Measurements from ENCODE around the gene AR. TPM values are rescaled to one million over a fixed set of nuclear protein-coding genes. Genes with fewer than 3 reads are reported as not detected.

AR gene
- polyA plus RNA-seq, 1 donor (not counting 4 experiments of a cell fraction or from before 2014, with no cell fraction given): 0.47 TPM

DNA sequence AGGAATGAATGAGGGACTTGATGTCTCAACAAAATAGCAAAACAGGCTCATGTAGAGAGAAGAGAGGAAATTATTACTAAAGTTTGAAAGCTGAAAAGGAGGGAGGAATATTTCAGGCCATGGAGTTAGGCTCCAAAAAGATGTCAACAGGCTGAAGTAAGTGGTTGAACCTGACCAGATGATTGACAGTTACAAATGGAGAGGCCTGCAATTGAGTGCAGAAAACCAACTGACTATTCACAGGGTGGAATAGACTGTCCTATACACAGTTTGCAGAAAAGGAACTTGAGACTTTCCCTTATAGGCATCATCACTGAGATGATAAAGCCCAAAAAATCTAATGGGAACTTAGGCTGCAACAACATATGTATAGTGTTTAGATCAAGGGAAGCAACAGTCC is 233.3 kb downstream of the AR start:
- H3K9ac ChIP-seq (ENCODE audit: control insufficient read depth, extremely low read depth, insufficient read depth, low read length): no peak overlapping the region
- no peak for FAIRE-seq
- dilution Hi-C loops (cut with MboI; ENCODE audit: extremely low pct_ligation_motif_present, low sequenced_read_pairs): no loop called here

DNA sequence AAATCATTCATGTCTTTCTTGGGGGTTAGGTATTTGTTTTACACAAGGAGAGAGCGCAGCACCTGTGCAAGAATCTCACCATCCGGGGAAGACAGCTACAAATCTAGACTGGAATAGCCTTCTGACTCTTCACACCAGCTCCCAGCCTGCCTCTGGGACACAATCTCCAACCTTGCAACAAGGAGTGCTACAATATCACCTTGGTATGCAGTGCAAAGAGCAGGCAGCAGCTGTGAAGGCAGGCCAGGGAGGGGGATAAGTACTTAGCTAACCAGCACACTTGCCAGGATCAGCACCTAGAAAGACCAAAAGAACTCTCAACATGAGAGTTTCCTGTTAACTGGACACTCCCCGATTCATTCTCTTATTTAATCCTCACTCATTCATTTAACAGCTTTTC is 235.3 kb downstream of the AR start:
- TF ChIP-seq, protein P1, sequence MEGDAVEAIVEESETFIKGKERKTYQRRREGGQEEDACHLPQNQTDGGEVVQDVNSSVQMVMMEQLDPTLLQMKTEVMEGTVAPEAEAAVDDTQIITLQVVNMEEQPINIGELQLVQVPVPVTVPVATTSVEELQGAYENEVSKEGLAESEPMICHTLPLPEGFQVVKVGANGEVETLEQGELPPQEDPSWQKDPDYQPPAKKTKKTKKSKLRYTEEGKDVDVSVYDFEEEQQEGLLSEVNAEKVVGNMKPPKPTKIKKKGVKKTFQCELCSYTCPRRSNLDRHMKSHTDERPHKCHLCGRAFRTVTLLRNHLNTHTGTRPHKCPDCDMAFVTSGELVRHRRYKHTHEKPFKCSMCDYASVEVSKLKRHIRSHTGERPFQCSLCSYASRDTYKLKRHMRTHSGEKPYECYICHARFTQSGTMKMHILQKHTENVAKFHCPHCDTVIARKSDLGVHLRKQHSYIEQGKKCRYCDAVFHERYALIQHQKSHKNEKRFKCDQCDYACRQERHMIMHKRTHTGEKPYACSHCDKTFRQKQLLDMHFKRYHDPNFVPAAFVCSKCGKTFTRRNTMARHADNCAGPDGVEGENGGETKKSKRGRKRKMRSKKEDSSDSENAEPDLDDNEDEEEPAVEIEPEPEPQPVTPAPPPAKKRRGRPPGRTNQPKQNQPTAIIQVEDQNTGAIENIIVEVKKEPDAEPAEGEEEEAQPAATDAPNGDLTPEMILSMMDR (optimal IDR thresholded peaks at IDR 0.05 in 1 of 3, IDR thresholded peaks at IDR 0.05 in 1 of 3, conservative IDR thresholded peaks at IDR 0.05 in 1 of 3; ENCODE audit: extremely low read depth in 1 of 3, insufficient read depth in 2 of 3, low read length in 3 of 3): no peak
- no peak for TF ChIP-seq EZH2 (IDR thresholded peaks at IDR 0.05; ENCODE audit: low read length)
- dilution Hi-C loops (cut with MboI; ENCODE audit: extremely low pct_ligation_motif_present, low sequenced_read_pairs): no loop called here

More for the DNA sequence above, 233.3 kb downstream of the AR start:
- Histone ChIP-seq H3K79me2 (ENCODE audit: control insufficient read depth, insufficient read depth, low read length) (no peaks in the 10 kb centered on the region), H4K20me1 (ENCODE audit: control insufficient read depth, extremely low read depth, insufficient read depth, low read length) (no peaks in the 10 kb centered on the region), H3K9me3 (ENCODE audit: control insufficient read depth, low read depth, low read length) (no peaks in the 10 kb centered on the region), H3K27ac (ENCODE audit: control insufficient read depth, insufficient read depth, low read length) (no peak overlapping the region), H3K36me3 (ENCODE audit: control insufficient read depth in 2 of 2, extremely low read depth in 1 of 2, insufficient read depth in 2 of 2, low read length in 2 of 2) (no peaks in the 10 kb centered on the region), H3K4me2 (ENCODE audit: control insufficient read depth, extremely low read depth, insufficient read depth, low read depth, low read length) (no peak overlapping the region), H3K4me1 (ENCODE audit: control insufficient read depth, extremely low read depth, insufficient read depth, low read length) (peaks cover 9% of the 10 kb centered on the region), H3K4me3 (ENCODE audit: control insufficient read depth in 2 of 3, extremely low read depth in 1 of 3, insufficient read depth in 2 of 3, low read depth in 1 of 3, low read length in 3 of 3) (no peak overlapping the region), H3K27me3 (ENCODE audit: control insufficient read depth, extremely low read depth, insufficient read depth, low read length) (no peaks in the 10 kb centered on the region), H2AFZ (ENCODE audit: control insufficient read depth, low read length) (no peak overlapping the region), H3K9me1 (ENCODE audit: control insufficient read depth, extremely low read depth, insufficient read depth, low read length) (no peaks in the 10 kb centered on the region)
- no peak for DNase-seq (ENCODE audit: low read depth, low spot score)
- no peak for TF ChIP-seq EZH2 (IDR thresholded peaks at IDR 0.05; ENCODE audit: low read length)
- TF ChIP-seq, protein P1 (optimal IDR thresholded peaks at IDR 0.05 in 1 of 3, IDR thresholded peaks at IDR 0.05 in 1 of 3, conservative IDR thresholded peaks at IDR 0.05 in 1 of 3; ENCODE audit: extremely low read depth in 1 of 3, insufficient read depth in 2 of 3, low read length in 3 of 3): no peak

More for the DNA sequence above, 235.3 kb downstream of the AR start:
- H3K36me3 ChIP-seq (ENCODE audit: control insufficient read depth in 2 of 2, extremely low read depth in 1 of 2, insufficient read depth in 2 of 2, low read length in 2 of 2): no peaks in the 10 kb centered on the region
- no peak overlapping the region for H2AFZ ChIP-seq (ENCODE audit: control insufficient read depth, low read length)
- FAIRE-seq: no peak
- no peaks in the 10 kb centered on the region for H3K27me3 ChIP-seq (ENCODE audit: control insufficient read depth, extremely low read depth, insufficient read depth, low read length)
- no peaks in the 10 kb centered on the region for H4K20me1 ChIP-seq (ENCODE audit: control insufficient read depth, extremely low read depth, insufficient read depth, low read length)
- H3K27ac ChIP-seq (ENCODE audit: control insufficient read depth, insufficient read depth, low read length): no peak overlapping the region
- no peaks in the 10 kb centered on the region for H3K9me3 ChIP-seq (ENCODE audit: control insufficient read depth, low read depth, low read length)
- no peak overlapping the region for H3K4me2 ChIP-seq (ENCODE audit: control insufficient read depth, extremely low read depth, insufficient read depth, low read depth, low read length)
- no peaks in the 10 kb centered on the region for H3K9me1 ChIP-seq (ENCODE audit: control insufficient read depth, extremely low read depth, insufficient read depth, low read length)
- no peak overlapping the region for H3K4me3 ChIP-seq (ENCODE audit: control insufficient read depth in 2 of 3, extremely low read depth in 1 of 3, insufficient read depth in 2 of 3, low read depth in 1 of 3, low read length in 3 of 3)
- DNase-seq (ENCODE audit: low read depth, low spot score): no peak
- H3K4me1 ChIP-seq (ENCODE audit: control insufficient read depth, extremely low read depth, insufficient read depth, low read length): peaks cover 9% of the 10 kb centered on the region
- no peak overlapping the region for H3K9ac ChIP-seq (ENCODE audit: control insufficient read depth, extremely low read depth, insufficient read depth, low read length)
- H3K79me2 ChIP-seq (ENCODE audit: control insufficient read depth, insufficient read depth, low read length): no peaks in the 10 kb centered on the region
